Cardiac fibroblast (primary cell): ENCODE data around the gene BUD23.
"Not testable (repeated sequence)": the region's sequence is repeated elsewhere in the genome, so short reads cannot be mapped to it uniquely, and the experiment has no call there.

Experiments
- DNase-seq, 2 donors: peaks; one replicate each; pipeline versions ENCODE4 v3.0.0 to v3.0.0-alpha.2; 2010; ENCODE audit warnings: low read depth in 2 of 2
- H3K4me3 ChIP-seq, 2 donors: replicated peaks in 1 of 2; 1 replicate in 1 of 2; 2 replicates in 1 of 2; pipeline ENCODE4 v1.5.1; 2011; ENCODE audit warnings: low read depth in 2 of 2, low read length in 2 of 2, mild to moderate bottlenecking in 2 of 2, moderate library complexity in 1 of 2
- TF ChIP-seq, protein P1 (sequence below): IDR thresholded peaks from one replicate; pipeline ENCODE4 v1.5.1; 2011; ENCODE audit warnings: low read depth, mild to moderate bottlenecking, low read length, inconsistent platforms

Gene BUD23

DNA sequence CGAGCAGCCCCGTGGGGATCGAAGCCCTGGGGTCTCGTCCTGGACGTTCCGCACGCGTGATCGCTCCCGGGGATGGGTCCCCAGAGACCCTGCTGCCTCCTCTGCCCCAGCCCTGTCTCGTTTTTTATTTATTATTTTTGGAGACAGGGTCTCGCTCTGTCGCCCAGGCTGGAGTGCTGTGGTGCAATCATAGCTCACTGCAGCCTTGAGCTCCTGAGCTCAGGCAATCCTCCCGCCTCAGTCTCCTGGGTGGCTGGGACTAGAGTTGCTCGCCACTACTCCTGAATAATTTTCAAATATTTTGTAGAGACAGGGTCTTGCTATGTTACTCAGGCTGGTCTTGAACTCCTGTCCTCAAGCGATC lies 36.4 kb downstream of the BUD23 start:
- DNase-seq: peak in 1 of 2 donors; percentile 36
- TF ChIP-seq, protein P1, sequence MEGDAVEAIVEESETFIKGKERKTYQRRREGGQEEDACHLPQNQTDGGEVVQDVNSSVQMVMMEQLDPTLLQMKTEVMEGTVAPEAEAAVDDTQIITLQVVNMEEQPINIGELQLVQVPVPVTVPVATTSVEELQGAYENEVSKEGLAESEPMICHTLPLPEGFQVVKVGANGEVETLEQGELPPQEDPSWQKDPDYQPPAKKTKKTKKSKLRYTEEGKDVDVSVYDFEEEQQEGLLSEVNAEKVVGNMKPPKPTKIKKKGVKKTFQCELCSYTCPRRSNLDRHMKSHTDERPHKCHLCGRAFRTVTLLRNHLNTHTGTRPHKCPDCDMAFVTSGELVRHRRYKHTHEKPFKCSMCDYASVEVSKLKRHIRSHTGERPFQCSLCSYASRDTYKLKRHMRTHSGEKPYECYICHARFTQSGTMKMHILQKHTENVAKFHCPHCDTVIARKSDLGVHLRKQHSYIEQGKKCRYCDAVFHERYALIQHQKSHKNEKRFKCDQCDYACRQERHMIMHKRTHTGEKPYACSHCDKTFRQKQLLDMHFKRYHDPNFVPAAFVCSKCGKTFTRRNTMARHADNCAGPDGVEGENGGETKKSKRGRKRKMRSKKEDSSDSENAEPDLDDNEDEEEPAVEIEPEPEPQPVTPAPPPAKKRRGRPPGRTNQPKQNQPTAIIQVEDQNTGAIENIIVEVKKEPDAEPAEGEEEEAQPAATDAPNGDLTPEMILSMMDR: no peak
- H3K4me3 ChIP-seq: peak overlapping the region; percentile 42 to 46

DNA sequence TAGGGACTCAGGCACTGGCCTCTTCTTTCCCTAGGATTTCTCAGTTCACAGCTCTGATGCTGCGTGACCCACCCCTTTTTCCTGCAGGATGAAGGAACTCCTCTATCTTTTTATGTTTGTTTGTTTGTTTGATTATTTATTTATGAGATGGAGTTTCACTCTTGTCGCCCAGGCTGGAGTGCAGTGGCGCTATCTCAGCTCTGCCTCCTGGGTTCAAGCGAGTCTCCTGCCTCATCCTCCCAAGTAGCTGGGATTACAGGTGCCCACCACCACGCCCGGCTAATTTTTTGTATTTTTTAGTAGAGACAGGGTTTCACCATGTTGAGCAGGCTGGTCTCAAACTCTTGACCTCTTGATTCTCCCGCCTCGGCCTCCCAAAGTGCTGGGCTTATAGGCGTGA lies 37.0 kb downstream of the BUD23 start:
- not testable (repeated sequence) for DNase-seq

DNA sequence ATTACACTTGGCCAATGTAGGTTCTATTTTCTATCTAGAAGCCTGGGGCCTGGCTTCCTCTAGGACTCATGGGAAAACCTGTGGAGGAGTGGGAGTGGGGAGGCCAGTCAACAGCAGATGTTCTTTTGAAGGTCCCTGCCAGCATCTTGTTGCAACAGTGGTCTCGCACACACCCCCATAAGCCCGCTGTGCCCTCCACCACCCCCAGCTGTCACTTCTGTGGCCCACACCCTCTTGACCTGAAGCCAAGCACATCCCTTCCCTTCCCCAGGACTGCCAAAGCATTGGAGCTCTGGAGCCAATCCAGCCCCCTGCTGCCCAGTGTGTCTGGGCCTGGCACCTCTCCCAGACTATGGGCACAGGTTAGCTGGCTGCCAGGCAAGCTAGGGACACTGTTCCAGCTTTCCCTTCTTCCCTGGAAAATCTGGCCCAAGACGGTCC lies 38.0 kb downstream of the BUD23 start:
- TF ChIP-seq, protein P1: no peak
- peak in 1 of 2 donors; percentile 64 for DNase-seq
- H3K4me3 ChIP-seq: no peak overlapping the region

More for the DNA sequence above, 37.0 kb downstream of the BUD23 start:
- not testable (repeated sequence) for H3K4me3 ChIP-seq

DNA sequence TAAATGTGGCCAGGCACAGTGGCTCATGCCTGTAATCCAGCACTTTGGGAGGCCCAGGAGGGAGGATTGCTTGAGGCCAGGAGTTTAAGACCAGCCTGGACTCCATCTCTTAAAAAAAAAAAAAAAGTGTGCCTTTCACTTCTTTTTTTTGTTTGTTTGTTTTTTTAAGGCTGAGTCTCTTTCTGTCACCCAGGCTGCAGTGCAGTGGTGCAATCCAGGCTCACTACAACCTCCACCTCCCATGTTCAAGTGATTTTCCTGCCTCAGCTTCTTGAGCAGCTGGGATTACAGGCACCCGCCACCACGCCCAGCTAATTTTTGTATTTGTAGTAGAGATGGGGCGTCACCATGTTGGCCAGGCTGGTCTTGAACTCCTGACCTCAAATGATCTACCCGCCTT lies 38.8 kb downstream of the BUD23 start:
- DNase-seq, H3K4me3 ChIP-seq: not testable (repeated sequence)

DNA sequence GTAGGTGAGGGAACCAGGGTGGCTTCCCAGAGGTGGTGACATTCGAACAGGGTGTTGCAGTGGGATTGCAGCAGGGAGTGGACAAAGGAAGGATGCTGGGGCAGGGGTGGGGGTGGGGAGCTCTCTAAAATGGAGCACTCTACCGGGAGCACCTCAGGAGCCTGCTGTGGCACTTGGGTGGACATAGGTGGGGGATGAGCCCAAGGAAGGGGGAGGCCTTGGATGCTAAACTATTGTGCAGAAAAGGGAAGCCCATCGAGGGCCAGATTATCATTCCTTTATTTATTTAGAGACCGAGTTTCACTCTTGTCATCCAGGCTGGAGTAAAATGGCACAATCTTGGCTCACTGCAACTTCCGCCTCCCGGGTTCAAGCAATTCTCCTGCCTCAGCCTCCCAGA lies 39.4 kb downstream of the BUD23 start:
- TF ChIP-seq, protein P1: no peak
- no peak for DNase-seq
- H3K4me3 ChIP-seq: no peak overlapping the region

DNA sequence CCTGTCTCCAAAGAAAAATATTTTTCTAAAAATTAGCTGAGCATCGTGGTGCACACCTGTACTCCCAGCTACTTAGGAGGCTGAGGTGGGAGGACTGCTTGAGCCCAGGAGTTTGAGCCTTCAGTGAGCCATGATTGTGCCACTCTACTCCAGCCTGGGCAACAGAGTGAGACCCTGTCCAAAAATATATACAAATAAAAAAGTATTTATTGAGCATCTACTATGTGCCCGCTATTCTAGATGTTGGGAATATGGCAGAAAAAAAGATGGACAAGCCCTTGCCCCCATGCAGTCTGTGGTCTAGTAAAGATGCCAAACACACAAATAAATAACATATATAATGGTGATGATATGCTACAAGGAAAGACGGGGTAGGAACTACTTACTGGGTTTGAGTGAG lies 40.4 kb downstream of the BUD23 start:
- TF ChIP-seq, protein P1: no peak
- DNase-seq: no peak
- no peak overlapping the region for H3K4me3 ChIP-seq

DNA sequence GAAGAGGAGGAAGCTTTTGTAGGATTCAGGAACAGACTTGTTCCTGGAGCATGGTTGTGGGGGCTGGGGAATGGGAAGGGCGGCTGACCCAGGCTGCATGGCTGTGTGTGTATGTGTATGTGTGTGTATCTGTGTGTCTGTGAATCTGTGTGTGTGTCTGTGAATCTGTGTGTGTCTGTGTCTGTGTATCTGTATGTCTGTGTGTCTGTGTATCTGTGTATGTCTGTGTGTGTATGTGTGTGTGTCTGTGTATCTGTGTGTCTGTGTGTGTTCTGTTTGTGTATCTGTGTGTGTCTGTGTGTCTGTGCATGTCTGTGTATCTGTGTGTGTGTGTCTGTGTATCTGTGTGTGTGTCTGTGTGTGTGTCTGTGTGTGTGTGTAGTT lies 42.7 kb downstream of the BUD23 start:
- H3K4me3 ChIP-seq: no peak overlapping the region
- TF ChIP-seq, protein P1: no peak
- no peak for DNase-seq

DNA sequence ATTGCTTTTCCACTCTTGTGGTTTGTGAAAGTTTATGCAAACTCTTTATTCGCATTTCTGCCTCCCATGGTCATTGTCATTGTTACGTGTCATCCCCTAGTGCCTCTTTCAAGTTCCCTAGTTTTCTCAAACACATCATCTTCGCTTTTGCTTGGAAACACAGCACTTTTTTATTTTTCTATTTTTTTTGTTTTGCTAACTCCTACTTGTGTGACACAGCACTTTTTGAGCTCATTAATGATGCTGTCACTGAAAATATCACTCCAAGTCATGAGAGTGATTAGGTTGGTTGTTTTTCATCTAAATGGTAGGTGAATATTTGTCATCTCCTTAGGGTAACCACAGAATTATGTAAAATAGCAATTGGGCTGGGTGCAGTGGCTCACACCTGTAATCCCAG lies 44.6 kb downstream of the BUD23 start:
- no peak for DNase-seq
- no peak overlapping the region for H3K4me3 ChIP-seq
- TF ChIP-seq, protein P1: no peak
